Activated naive CD4-positive, alpha-beta T cell (primary cell): ENCODE measurements around the gene EPHA6.

Source experiments
- DNase-seq, 4 experiments: peaks; one replicate each; lab custom pipeline; 2025; lab: John Stamatoyannopoulos, UW

EPHA6 gene

DNA sequence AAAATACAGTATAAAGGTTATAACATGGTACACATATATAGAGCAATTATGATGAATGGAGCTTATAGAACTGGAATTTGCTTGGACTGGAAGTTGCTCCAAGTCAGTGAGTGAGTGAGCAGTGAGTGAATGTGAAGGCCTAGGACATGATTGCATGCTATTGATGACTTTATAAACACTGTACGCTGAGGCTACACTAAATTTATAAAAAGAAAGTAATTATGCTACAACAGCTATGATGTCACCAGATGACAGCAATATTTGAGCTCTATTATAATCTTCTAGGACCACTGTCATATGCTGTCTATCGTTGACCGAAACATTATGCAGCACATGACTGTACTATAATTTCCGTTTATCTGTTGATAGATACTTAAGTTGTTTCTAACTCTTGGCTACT is 463.3 kb downstream of the EPHA6 start:
- DNase-seq = no peak

DNA sequence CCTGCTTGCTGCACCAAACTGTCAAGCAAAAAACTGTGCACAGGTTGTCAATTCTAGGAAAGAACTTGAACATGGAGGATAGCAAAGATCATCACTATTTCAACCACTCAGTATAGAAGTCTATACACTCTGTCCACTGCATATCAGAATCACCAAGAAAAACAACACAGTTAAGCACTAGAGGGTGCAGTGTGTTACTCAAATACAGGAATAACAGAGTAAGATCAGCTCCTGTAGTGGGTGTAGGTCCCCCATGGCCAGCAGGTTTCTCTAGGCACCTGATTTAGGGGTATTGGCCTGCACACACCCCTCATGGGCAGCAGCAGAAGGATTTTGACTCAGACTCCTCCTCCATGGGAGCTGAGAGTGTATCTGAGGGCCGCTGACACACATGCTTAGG is 464.1 kb downstream of the EPHA6 start:
- no peak for DNase-seq

DNA sequence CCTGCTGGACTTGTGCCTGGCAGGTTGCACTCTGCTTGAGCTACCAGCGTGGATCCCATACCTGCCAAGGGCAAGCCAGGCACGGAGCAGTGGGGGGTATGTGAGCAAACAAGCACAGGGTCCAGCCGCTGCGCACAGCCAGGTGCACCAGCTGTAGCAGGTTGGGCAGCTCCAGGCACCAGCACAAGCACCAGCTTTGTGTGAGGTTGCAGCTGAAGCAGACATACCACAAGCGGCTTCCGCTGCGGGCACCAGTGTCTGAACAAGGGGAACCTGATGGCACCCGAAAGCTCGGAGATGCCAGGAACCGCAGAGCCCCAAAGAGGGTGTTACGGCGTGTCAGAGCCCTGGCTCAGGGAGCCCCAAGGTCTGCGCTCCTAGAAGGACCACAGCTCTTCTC is 477.5 kb downstream of the EPHA6 start:
- no peak for DNase-seq

- no peak for DNase-seq
Measured at GRCh38 chr3:97293596-97294131, 479.3 kb downstream of the EPHA6 start.

DNA sequence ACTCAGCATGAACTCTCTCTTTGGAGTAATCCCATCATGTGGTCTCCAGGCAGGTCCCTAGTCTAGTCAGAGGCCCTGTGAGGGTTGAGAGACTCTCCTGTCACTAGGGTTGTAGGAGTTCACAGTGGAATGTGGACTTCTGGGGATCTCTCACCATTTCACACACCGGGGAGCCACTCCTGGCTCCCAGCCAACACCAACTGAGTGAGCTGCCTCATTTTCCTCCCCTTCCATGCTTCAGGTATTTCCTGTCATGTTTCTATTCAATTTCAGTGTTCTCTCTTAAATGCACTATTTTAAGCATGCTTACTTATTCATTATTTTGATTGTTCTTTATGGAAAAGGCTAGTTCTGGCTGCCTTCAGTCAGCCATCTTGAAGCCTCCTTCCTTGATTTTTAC is 482.6 kb downstream of the EPHA6 start:
- no peak for DNase-seq

GRCh38 chr3:97301114-97301513 is 486.7 kb downstream of the EPHA6 start:
- DNase-seq = no peak

DNA sequence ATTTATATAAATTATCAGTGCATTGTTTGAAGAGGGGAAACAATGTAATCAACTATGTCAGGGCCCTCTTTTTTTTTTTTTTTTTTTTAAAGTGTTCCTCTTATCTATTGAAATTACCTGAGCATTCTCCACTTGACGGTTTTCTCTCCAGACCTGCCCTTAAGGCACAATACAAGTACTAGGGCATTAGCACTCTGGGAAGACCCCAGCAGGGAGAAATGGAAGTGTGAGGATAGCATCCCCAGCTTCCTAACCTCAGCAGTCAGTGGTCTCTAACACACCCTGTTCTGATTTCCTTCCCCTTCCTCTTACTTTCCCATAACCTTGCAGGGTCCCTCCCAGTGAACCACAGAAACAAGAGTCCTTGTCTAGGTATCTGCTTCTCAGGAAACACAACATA is 491.8 kb downstream of the EPHA6 start:
- no peak for DNase-seq

DNA sequence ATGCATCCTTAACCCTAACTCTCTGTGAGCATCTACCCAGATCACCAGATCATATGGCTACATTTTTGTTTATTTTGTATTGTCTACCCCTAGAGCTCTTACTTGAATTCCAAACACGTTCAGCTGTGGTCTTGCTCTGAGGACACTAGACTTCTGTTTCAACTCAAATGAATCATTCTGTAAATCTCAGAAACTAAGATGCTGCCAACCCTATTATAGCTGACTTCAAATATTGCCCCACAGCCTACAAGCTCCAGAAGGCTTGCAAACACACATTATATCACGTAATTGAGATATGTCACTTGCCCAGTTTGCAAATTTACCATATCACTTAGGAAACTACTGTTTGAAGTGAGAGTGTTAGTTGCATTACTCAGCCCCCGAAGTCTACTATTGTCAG is 524.0 kb downstream of the EPHA6 start:
- no peak for DNase-seq

- no peak for DNase-seq
Measured at GRCh38 chr3:97340940-97341339, 526.5 kb downstream of the EPHA6 start.

- DNase-seq = no peak
Measured at GRCh38 chr3:97347780-97348179, 533.4 kb downstream of the EPHA6 start.

DNA sequence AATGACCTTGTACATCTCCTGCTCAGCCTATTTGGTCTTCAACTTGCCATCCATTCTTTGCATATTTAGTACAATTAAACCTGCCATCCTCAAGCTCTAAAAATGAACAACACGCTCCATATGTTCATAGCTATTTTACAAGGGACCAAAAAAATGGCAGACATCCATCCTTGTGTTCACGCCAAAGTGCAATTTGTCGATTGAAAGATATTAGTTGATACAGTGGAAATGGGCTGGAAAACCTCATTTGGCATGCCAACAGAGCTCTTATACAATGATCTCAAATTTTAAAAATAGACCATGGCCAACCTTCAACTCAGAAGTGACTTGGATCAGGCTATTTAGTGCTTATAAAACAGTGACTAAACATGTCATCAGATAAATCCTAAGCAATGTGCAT is 536.6 kb downstream of the EPHA6 start:
- DNase-seq = no peak

GRCh38 chr3:97353176-97353575 is 538.8 kb downstream of the EPHA6 start:
- DNase-seq = no peak

DNA sequence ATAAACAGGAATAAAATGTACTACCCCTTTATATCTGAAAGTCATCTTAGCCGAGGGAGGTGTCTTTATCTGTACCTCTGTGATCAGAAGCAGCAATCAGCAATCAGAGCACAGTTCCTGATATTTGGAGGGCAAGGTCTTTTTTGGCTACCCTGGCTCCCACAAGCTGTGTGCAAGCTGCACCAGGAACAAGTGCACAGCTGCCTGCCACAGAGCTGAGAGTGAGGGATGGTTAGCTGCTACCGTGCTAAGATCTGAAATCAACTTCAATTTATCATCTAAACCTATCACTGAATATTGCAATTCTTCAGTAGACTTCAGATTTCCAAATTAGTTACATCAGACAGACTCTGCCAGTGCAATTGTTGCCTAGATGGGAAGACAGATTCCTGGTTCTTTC is 545.6 kb downstream of the EPHA6 start:
- DNase-seq = no peak

DNA sequence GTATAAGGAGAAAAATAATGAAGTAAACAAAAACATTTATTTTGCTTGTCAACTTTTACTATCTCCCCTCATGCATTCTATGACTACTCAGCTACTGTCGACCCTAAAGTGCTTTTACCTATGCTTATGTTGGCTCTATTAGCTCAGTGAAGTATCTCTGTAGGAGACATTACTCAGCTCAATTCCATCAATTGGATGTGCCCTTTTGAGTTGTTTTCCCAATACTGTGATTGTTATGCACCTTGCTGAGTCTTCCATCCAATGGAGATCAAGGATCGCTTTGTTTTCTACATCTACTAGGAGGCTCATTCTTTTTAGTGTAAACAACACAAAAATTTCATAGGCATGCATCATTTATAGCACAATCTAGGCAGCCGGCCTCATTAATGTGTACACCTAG is 546.4 kb downstream of the EPHA6 start:
- no peak for DNase-seq

DNA sequence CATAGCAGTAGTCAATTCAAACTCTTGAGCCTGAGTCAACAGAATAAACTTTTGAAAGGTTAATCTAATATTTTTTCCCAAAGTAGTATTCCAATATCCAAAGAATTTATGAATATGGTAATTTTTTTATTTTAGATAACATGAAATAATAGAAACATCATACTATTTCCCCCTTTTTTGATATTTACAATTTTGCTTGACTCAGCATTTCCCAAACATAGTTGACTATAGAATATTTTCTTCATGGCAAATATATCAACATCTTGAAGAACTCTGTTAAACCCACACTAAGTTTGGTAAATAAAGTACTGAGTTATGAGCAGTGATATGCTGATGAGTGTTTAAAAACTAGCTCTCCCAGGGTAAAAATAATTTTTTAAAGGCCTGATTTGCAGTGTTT is 570.2 kb downstream of the EPHA6 start:
- no peak for DNase-seq

GRCh38 chr3:97388774-97389173 is 574.4 kb downstream of the EPHA6 start:
- DNase-seq = no peak

DNA sequence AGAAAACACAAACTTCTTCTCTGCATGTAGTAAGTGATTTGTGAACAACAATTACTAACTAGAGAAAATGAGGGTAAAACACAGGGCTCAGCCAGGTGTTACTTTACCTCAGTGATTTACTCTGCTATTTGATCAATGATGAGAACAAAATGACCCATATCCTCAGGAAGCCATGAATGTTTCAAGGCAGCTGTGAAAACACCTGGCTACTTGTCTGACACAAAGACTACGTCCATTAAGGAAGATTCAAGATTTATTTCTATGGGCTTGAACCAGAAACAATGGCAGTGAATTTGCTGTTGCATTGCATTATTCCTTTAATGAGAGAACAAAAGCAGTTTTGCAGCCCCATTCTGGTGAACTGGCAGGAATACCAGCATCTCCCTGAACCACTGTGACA is 575.5 kb downstream of the EPHA6 start:
- no peak for DNase-seq

- DNase-seq = no peak
Measured at GRCh38 chr3:97391167-97391566, 576.8 kb downstream of the EPHA6 start.

DNA sequence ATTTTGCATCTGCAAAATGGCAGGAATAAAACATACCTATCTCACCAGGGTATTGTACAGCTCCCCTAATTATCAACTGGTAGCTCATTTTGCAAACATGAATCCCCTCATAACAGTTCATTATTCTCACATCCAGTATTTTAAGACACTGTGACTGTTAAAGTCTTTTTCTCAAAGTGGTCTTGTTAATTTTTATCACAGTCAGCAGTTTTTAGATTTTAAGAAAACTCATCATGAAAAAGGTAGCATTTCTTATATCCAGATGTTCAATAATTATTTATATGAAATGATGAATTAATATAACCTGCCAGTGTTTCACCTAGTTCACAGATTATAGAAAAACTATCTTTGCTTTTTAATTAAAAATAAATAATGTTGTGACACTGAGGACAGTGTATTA is 595.2 kb downstream of the EPHA6 start:
- DNase-seq = no peak

DNA sequence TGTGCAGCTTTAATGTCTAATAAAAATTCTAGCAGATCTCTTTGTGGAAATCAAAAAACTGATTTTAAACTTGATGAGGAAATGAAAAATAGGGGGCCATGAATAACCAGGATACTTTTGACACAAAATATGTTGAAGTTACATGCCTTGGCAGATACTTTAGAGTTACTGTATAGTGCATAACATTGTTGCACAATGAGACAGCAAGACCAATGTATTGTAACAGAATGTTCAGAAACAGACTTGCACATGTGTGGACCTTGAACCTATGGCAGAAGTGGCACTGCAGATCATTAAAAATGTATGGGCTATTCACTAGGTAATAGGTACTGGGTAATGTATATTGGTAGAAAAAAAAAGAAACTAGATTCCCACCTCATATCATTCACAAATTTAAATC is 607.2 kb downstream of the EPHA6 start:
- no peak for DNase-seq

- no peak for DNase-seq
Measured at GRCh38 chr3:97425002-97425401, 610.6 kb downstream of the EPHA6 start.

- DNase-seq = no peak
Measured at GRCh38 chr3:97430601-97431000, 616.2 kb downstream of the EPHA6 start.

- DNase-seq = no peak
Measured at GRCh38 chr3:97432914-97433313, 618.5 kb downstream of the EPHA6 start.

DNA sequence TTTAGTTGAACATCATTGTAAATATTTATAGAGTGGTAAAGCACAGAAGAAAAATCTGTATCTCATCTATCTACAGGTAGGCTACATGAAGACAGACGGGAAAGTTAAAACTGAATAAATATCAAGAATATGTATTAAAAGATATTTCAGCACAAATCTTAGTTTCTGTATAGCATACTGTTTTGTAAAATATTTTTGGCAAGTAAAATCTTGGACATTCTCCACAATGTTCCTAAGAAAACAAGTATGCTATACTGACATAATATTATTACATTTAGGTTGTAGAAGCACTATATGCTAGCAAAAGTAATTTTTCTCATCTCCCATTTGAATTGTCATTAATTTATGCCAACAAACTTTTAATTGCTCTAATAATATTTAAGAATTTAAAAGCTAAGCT is 623.7 kb downstream of the EPHA6 start:
- no peak for DNase-seq

GRCh38 chr3:97439373-97439772 is 625.0 kb downstream of the EPHA6 start:
- no peak for DNase-seq
